PFSK-1 (cell line): ENCODE measurements around the gene FYB2.

Experiments
- FOXP2 ChIP-seq: optimal IDR thresholded peaks from 2 replicates; pipeline ENCODE3; 2011; ENCODE audit warnings: borderline replicate concordance, control low read depth, inconsistent platforms; ENCODE audit not compliant: insufficient read depth; ENCODE audit errors: extremely low read length, extremely low read depth
- POLR2AphosphoS5 ChIP-seq: IDR thresholded peaks from 2 replicates; pipeline ENCODE4 v1.6.1; 2012; ENCODE audit warnings: low read depth, mild to moderate bottlenecking, control low read depth, low read length, moderate library complexity
- SIN3A ChIP-seq: IDR thresholded peaks from 2 replicates; pipeline ENCODE4 v1.6.1; 2012; ENCODE audit warnings: mild to moderate bottlenecking, low read length, moderate library complexity, borderline replicate concordance; ENCODE audit not compliant: insufficient read depth
- TAF1 ChIP-seq: IDR thresholded peaks from 2 replicates; pipeline ENCODE4 v1.6.1; 2012; ENCODE audit warnings: low read length, control low read depth, borderline replicate concordance; ENCODE audit not compliant: insufficient read depth
- TF ChIP-seq, protein P1 (sequence below), 2 experiments: IDR thresholded peaks; 2 replicates each; pipeline versions ENCODE4 v1.6.1 to v1.8.0; 2011 to 2012; ENCODE audit warnings: low read depth in 2 of 2, low read length in 2 of 2, control low read depth in 1 of 2, inconsistent platforms in 1 of 2, mild to moderate bottlenecking in 1 of 2, moderate library complexity in 1 of 2; ENCODE audit not compliant: insufficient read depth in 1 of 2

The FYB2 gene

DNA sequence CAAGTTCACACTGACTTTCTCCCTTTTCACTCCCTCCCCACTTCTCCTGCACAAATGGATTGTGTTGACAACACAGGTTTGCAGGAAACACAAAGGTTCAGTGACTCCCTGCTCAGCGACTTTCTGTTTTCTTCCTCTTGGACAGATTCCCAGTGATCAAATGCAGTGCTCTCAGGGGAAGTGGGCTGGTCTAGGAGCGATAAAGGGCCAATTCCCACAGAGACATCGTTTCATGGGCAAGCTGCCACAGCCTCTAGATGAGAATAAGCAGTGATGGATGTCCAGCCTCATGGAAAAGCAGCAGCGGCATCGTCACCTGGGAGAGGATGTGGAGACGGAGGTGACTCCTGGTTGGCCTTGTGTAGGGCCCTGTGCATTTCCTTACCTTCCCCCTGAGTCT is 30.6 kb downstream of the FYB2 start:
- no peak for TF ChIP-seq FOXP2
- TF ChIP-seq SIN3A = no peak
- TF ChIP-seq TAF1 = no peak

DNA sequence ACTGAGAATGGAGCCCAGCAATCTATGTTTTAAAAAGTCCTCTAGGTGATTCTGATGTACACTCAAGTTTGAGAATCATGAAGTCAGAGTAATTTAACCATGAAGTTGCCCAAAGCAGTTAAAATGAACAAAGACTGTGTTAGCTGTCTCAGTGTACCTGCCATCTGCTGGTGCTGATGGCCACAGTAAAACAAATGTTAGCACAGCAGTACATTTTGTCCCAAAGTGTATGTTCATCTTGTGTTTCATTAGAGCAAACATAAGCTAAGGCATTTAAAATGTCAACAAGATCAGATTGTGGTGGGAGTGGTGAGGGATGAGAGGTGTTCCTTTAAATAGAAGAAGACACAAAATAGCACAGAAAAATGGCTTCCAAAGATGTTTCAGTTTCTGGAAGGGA is 31.1 kb downstream of the FYB2 start:
- TF ChIP-seq TAF1 (no peak), FOXP2 (no peak), SIN3A (no peak), POLR2AphosphoS5 (no peak)
- TF ChIP-seq, protein P1, sequence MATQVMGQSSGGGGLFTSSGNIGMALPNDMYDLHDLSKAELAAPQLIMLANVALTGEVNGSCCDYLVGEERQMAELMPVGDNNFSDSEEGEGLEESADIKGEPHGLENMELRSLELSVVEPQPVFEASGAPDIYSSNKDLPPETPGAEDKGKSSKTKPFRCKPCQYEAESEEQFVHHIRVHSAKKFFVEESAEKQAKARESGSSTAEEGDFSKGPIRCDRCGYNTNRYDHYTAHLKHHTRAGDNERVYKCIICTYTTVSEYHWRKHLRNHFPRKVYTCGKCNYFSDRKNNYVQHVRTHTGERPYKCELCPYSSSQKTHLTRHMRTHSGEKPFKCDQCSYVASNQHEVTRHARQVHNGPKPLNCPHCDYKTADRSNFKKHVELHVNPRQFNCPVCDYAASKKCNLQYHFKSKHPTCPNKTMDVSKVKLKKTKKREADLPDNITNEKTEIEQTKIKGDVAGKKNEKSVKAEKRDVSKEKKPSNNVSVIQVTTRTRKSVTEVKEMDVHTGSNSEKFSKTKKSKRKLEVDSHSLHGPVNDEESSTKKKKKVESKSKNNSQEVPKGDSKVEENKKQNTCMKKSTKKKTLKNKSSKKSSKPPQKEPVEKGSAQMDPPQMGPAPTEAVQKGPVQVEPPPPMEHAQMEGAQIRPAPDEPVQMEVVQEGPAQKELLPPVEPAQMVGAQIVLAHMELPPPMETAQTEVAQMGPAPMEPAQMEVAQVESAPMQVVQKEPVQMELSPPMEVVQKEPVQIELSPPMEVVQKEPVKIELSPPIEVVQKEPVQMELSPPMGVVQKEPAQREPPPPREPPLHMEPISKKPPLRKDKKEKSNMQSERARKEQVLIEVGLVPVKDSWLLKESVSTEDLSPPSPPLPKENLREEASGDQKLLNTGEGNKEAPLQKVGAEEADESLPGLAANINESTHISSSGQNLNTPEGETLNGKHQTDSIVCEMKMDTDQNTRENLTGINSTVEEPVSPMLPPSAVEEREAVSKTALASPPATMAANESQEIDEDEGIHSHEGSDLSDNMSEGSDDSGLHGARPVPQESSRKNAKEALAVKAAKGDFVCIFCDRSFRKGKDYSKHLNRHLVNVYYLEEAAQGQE (IDR thresholded peaks at IDR 0.05; ENCODE audit: insufficient read depth in 1 of 2, low read depth in 2 of 2, low read length in 2 of 2) = no peak

DNA sequence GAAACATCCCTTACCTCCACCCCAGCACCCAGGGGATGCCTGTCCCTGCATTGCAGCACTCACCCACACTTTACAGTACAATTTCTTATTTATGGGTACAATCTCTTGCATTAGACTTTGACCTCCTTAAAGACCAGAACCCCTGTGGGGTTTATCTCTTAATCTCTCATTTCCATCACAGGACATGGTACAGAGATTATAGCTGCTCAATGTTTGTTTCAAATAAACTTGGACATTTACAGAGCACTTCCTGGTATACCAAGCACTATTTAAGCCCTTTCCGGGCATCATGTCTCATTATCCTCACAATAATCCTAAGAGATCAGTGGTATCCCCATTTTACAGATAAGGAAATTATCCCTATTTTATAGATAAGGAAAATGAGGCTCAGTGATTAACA is 31.9 kb downstream of the FYB2 start:
- TF ChIP-seq, protein P1 (IDR thresholded peaks at IDR 0.05; ENCODE audit: insufficient read depth in 1 of 2, low read depth in 2 of 2, low read length in 2 of 2) = no peak
- TF ChIP-seq SIN3A = no peak
- no peak for TF ChIP-seq FOXP2
- TF ChIP-seq POLR2AphosphoS5 = no peak
- no peak for TF ChIP-seq TAF1

DNA sequence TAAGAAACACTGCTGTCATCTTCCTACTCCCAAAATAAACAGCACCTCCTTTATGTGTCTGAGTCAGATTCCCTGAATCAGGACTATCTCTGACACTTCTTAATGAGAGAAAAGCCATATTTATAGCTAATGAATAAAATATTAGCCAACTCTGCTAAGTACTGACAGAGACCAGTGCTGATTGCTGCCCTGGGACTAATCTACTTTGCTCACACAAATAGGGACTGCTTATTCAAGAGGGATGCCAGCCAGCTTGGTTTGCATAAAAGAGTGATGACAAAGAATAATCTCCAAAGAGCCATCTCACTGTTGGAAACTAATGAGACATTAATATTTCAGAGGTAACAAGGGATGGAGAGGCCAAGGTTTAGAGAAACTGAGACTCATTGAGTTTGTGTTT is 36.4 kb downstream of the FYB2 start:
- no peak for TF ChIP-seq POLR2AphosphoS5
- no peak for TF ChIP-seq TAF1
- no peak for TF ChIP-seq SIN3A
- TF ChIP-seq, protein P1 (IDR thresholded peaks at IDR 0.05; ENCODE audit: insufficient read depth in 1 of 2, low read depth in 2 of 2, low read length in 2 of 2) = no peak
- TF ChIP-seq FOXP2 = no peak

DNA sequence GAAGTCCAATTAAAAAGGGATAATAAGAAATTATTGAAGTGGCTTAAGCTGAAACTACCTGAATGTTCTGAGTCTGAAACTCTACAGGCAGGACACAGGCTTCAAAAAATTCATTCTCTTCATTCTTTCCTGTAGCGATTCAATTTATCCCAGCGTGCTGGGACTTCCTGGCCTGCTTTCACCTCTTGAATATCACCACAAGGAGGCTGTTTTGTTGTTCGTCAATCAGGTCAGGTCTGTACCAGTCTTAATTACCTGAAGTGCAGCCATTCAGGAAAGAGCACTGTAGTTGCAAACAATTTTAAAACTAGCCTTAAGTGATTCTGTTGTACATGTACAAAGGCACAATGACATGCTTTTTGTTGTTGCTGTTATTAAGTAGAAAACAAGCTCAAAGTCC is 38.4 kb downstream of the FYB2 start:
- TF ChIP-seq SIN3A (no peak), POLR2AphosphoS5 (no peak), TAF1 (no peak), FOXP2 (no peak)
- TF ChIP-seq, protein P1 (IDR thresholded peaks at IDR 0.05; ENCODE audit: insufficient read depth in 1 of 2, low read depth in 2 of 2, low read length in 2 of 2) = no peak
